ENCODE measurements around the gene SHC3.

- no peak for TF ChIP-seq CTCF (conservative IDR thresholded peaks at IDR 0.05 in 1 of 2, IDR thresholded peaks at IDR 0.05 in 1 of 2; ENCODE audit: extremely low read depth in 1 of 2, insufficient read depth in 1 of 2, low read depth in 1 of 2, low read length in 2 of 2)
- TF ChIP-seq EZH2 (IDR thresholded peaks at IDR 0.05; ENCODE audit: borderline replicate concordance, low read length): no peak
These were observed 40.8 kb downstream of the SHC3 start for GRCh38 chr9:89137542-89138462.

Data from mammary epithelial cell (primary cell).